Calu3 (cell line): Measurements from ENCODE around the gene MYO1H. TPM values are rescaled to one million over a fixed set of nuclear protein-coding genes. Genes with fewer than 3 reads are reported as not detected.

Experiments used
- BruUV-seq: library from RNA; stranded (reverse); fragments of 400-500 nt; replicated peaks from 2 replicates; lab custom pipeline; 2021; lab: Mats Ljungman, UMichigan
- CTCF ChIA-PET: fragments of 300-600 bp; sonication (Branson Sonifier 250); formaldehyde crosslinking; loops from one replicate; lab custom pipeline; 2022; ENCODE audit warnings: antibody characterized with exemption; lab: Charles Lee
- DNase-seq: peaks from one replicate; pipeline ENCODE4 v3.0.0; 2022
- H3K27ac Mint-ChIP-seq: one replicate; pipeline ENCODE4 v1.8.0; 2022; ENCODE audit warnings: mixed read lengths; ENCODE audit not compliant: unreplicated experiment
- H3K27me3 Mint-ChIP-seq: one replicate; pipeline ENCODE4 v1.8.0; 2022; ENCODE audit warnings: mixed read lengths; ENCODE audit not compliant: unreplicated experiment
- H3K36me3 Mint-ChIP-seq: one replicate; pipeline ENCODE4 v1.8.0; 2022; ENCODE audit warnings: mild to moderate bottlenecking, moderate library complexity, mixed read lengths; ENCODE audit not compliant: insufficient read depth, unreplicated experiment
- H3K4me1 Mint-ChIP-seq: one replicate; pipeline ENCODE4 v1.8.0; 2022; ENCODE audit warnings: mild to moderate bottlenecking, low read depth, mixed read lengths; ENCODE audit not compliant: unreplicated experiment
- H3K4me3 Mint-ChIP-seq: one replicate; pipeline ENCODE4 v1.8.0; 2022; ENCODE audit warnings: mild to moderate bottlenecking, low read depth, moderate library complexity, mixed read lengths; ENCODE audit not compliant: unreplicated experiment
- H3K9me3 Mint-ChIP-seq: one replicate; pipeline ENCODE4 v1.8.0; 2022; ENCODE audit warnings: low read depth, mixed read lengths; ENCODE audit not compliant: unreplicated experiment
- CTCF ChIP-seq: fragments of 200-600 bp; IDR thresholded peaks from one replicate; pipeline ENCODE4 v1.8.0; 2022; ENCODE audit warnings: antibody characterized with exemption; ENCODE audit not compliant: unreplicated experiment
- intact Hi-C: fragments of 100-400 bp; cut with micrococcal nuclease; formaldehyde crosslinking; loops from one replicate; pipeline ENCODE4 v1.10.0; 2022; ENCODE audit not compliant: unreplicated experiment
- total RNA-seq: library from RNA; stranded (reverse); gene quantifications from 2 replicates; pipeline ENCODE4 v1.2.3, GENCODE V29; 2022

The MYO1H gene
- total RNA-seq, 1 experiment from 2014 or later: not detected

GRCh38 chr12:109446869-109447268, 99.2 kb downstream of the MYO1H start:
- H3K4me3 Mint-ChIP-seq: no peak overlapping the region
- no peak for DNase-seq
- no peak for TF ChIP-seq CTCF
- no peak overlapping the region for H3K27ac Mint-ChIP-seq
- CTCF ChIA-PET: no interaction called here
- BruUV-seq: no TSS peak
- H3K27me3 Mint-ChIP-seq: no peaks in the 10 kb centered on the region
- no peaks in the 10 kb centered on the region for H3K9me3 Mint-ChIP-seq
- H3K4me1 Mint-ChIP-seq: no peaks in the 10 kb centered on the region
- H3K36me3 Mint-ChIP-seq: peaks cover 4% of the 10 kb centered on the region
- intact Hi-C loops: no loop called here

- no peak overlapping the region for H3K4me3 Mint-ChIP-seq
- intact Hi-C loops: no loop called here
- no peaks in the 10 kb centered on the region for H3K9me3 Mint-ChIP-seq
- no peaks in the 10 kb centered on the region for H3K4me1 Mint-ChIP-seq
- TF ChIP-seq CTCF: no peak
- H3K27ac Mint-ChIP-seq: no peak overlapping the region
- CTCF ChIA-PET: interaction anchor here (0.6 kb wide), 1 partner anchor 625 kb away, joined by 3 read pairs; no protein-coding TSS in a partner anchor
- no peak for DNase-seq
- BruUV-seq: no TSS peak
- peaks cover 8% of the 10 kb centered on the region for H3K36me3 Mint-ChIP-seq
- no peaks in the 10 kb centered on the region for H3K27me3 Mint-ChIP-seq
Observed at GRCh38 chr12:109447482-109447881, 99.8 kb downstream of the MYO1H start.

- Mint-ChIP-seq H3K27me3 (no peaks in the 10 kb centered on the region), H3K9me3 (no peaks in the 10 kb centered on the region), H3K27ac (no peak overlapping the region), H3K4me3 (no peak overlapping the region), H3K4me1 (no peaks in the 10 kb centered on the region), H3K36me3 (peaks cover 8% of the 10 kb centered on the region)
- CTCF ChIA-PET: no interaction called here
- no peak for TF ChIP-seq CTCF
- no peak for DNase-seq
- intact Hi-C loops: no loop called here
- BruUV-seq: no TSS peak
Observed at GRCh38 chr12:109448272-109448671, 100.6 kb downstream of the MYO1H start.

- CTCF ChIA-PET: interaction anchor here (0.8 kb wide), 1 partner anchor 13 kb away, joined by 3 read pairs; no protein-coding TSS in a partner anchor
- Mint-ChIP-seq H3K4me3 (no peak overlapping the region), H3K27me3 (no peaks in the 10 kb centered on the region), H3K36me3 (peaks cover 8% of the 10 kb centered on the region), H3K9me3 (no peaks in the 10 kb centered on the region), H3K27ac (no peak overlapping the region), H3K4me1 (no peaks in the 10 kb centered on the region)
- intact Hi-C loops: no loop called here
- TF ChIP-seq CTCF: no peak
- no TSS peak for BruUV-seq
- no peak for DNase-seq
Observed at GRCh38 chr12:109448707-109449390, 101.1 kb downstream of the MYO1H start.
